Naive B cell (primary cell): ENCODE results near the gene ANKMY1. TPM values are rescaled to one million over a fixed set of nuclear protein-coding genes. Genes with fewer than 3 reads are reported as not detected.

Experiments used
- ATAC-seq, 2 donors: fragments of 150-1000 bp; cut with Tn5 transposase; 2 replicates each; pipeline ENCODE4 v1.10.0; 2021; ENCODE audit warnings: low read depth in 2 of 2, mild to moderate bottlenecking in 2 of 2, moderate library complexity in 2 of 2
- DNase-seq: peaks from one replicate; pipeline ENCODE4 v3.0.0; 2022
- H3K27ac Mint-ChIP-seq, 6 donors: one replicate each; pipeline ENCODE4 v1.8.0; 2020 to 2022; ENCODE audit warnings: mild to moderate bottlenecking in 6 of 6, mixed read lengths in 6 of 6, moderate library complexity in 5 of 6, inconsistent platforms in 2 of 6
- H3K27me3 Mint-ChIP-seq, 3 donors: one replicate each; pipeline ENCODE4 v1.8.0; 2021 to 2022; ENCODE audit warnings: mixed read lengths in 3 of 3, mild to moderate bottlenecking in 1 of 3
- H3K36me3 Mint-ChIP-seq, 2 donors: one replicate each; pipeline ENCODE4 v1.8.0; 2020 to 2022; ENCODE audit warnings: mixed read lengths in 2 of 2, inconsistent platforms in 1 of 2, mild to moderate bottlenecking in 1 of 2
- H3K4me1 Mint-ChIP-seq, 3 donors: one replicate each; pipeline ENCODE4 v1.8.0; 2020 to 2022; ENCODE audit warnings: mixed read lengths in 3 of 3, inconsistent platforms in 1 of 3, mild to moderate bottlenecking in 1 of 3, moderate library complexity in 1 of 3
- H3K4me3 Mint-ChIP-seq, 8 donors: one replicate each; pipeline ENCODE4 v1.8.0; 2020 to 2022; ENCODE audit warnings: mild to moderate bottlenecking in 8 of 8, mixed read lengths in 8 of 8, moderate library complexity in 8 of 8, inconsistent platforms in 2 of 8
- H3K9me3 Mint-ChIP-seq, 7 donors: one replicate each; pipeline ENCODE4 v1.8.0; 2020 to 2022; ENCODE audit warnings: mixed read lengths in 7 of 7, mild to moderate bottlenecking in 5 of 7, inconsistent platforms in 2 of 7, moderate library complexity in 1 of 7
- polyA plus RNA-seq, 6 donors: library from polyadenylated mRNA; unstranded; fragments of 300-500 nt; fragmentation: Illumina TruSeq; gene quantifications; one replicate each; pipeline ENCODE4 v1.2.3, GENCODE V29; 2021; ENCODE audit warnings: low read depth in 6 of 6

The ANKMY1 gene
- polyA plus RNA-seq, 6 donors from 2014 or later, result 5.8 to 21.1 (median 8.9) TPM

DNA sequence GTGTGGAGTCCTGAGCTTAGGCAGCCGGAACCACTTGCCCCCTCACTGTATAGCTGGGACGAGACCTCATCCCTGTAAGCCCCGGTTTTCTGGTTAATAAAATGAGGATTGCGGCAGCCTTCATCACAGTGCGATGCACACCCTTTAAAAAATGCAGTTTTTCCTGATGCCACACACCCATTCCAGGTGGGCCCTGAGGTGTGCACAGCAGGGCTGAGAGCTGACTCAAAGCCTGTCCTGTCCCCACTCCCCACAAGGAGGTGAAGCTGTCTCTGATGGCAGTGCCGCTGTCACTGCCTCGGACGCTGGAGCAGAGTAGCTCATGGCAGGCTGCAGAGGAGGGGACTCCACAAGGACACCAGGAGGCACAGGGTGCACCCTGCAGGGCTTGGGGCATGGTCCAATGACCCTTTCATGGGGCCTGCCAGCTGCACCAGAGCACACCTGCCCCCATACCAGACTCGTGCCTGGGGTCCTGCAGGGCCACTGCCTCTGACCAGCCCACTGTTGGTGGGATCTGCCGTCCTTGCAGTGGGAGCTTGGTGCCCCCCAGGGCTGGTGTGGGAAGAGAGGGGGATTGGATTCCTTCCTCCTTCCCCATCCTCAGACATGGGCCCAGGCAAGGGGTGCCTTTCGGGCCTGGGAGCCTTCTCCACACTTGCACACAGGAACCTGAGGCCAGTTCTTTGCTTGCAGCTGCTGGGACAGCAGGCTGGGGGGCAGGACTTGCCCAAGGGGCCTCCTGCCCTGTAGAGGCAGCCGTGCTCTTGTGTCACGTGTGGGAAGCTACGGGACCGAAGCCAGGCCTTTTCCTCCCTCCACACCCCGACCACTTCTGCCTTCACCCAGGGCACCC is 99.5 kb downstream of the ANKMY1 start:
- no peaks in the 10 kb centered on the region for H3K9me3 Mint-ChIP-seq
- DNase-seq (no peak), ATAC-seq (no peak)
- no peak overlapping the region for H3K4me3 Mint-ChIP-seq
- no peaks in the 10 kb centered on the region for H3K36me3 Mint-ChIP-seq
- no peak overlapping the region for H3K27ac Mint-ChIP-seq
- peaks cover 13 to 14% (median 14%) of the 10 kb centered on the region in 3 donors for H3K4me1 Mint-ChIP-seq
- peaks cover 6 to 38% (median 24%) of the 10 kb centered on the region in 3 donors for H3K27me3 Mint-ChIP-seq

DNA sequence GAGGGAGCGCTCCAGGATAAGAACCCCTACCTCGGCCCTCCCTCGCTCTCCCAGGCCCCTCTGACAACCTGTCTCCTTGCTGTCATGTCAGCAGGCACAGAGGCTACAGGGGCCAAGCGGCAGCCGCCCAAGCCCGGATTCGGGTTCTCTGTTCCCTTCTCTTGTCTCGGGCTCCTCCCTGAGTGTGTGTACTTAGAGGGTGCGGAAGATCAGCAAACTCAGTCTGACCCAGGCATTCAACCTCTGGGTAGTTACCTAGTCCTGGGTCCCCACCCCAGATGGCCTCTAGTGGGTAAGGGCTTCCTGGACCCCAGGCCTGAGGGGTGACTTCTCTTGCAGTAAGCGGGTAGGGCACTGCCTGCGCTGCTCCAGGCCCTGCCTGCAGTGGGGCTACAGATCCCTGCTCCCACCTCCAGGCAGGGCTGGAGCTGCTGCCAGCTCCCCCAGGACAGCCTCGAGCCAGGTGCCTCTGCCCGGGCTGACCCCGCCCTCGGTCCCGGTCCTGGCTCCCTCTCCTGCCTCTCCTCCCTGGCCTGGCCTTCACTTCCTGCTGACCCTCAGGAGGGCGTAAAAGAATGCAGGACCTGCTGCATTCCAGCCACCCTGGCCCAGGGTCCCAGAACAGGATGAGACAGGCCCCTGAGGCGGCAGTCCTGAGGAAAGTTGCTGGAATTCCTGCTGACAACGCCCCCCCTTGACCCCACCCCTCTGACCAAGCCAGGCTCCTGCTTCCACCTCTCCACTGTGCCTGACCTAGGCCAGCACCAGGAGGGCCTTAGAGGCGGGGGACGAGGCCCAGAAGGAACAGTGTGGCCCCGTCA is 100.4 kb downstream of the ANKMY1 start:
- ATAC-seq (no peak), DNase-seq (no peak)
- H3K9me3 Mint-ChIP-seq, result no peaks in the 10 kb centered on the region
- no peak overlapping the region for H3K4me3 Mint-ChIP-seq
- peaks cover 6 to 38% (median 24%) of the 10 kb centered on the region in 3 donors for H3K27me3 Mint-ChIP-seq
- H3K36me3 Mint-ChIP-seq, result no peaks in the 10 kb centered on the region
- H3K27ac Mint-ChIP-seq, result no peak overlapping the region
- H3K4me1 Mint-ChIP-seq, result peaks cover 13 to 14% (median 14%) of the 10 kb centered on the region in 3 donors

DNA sequence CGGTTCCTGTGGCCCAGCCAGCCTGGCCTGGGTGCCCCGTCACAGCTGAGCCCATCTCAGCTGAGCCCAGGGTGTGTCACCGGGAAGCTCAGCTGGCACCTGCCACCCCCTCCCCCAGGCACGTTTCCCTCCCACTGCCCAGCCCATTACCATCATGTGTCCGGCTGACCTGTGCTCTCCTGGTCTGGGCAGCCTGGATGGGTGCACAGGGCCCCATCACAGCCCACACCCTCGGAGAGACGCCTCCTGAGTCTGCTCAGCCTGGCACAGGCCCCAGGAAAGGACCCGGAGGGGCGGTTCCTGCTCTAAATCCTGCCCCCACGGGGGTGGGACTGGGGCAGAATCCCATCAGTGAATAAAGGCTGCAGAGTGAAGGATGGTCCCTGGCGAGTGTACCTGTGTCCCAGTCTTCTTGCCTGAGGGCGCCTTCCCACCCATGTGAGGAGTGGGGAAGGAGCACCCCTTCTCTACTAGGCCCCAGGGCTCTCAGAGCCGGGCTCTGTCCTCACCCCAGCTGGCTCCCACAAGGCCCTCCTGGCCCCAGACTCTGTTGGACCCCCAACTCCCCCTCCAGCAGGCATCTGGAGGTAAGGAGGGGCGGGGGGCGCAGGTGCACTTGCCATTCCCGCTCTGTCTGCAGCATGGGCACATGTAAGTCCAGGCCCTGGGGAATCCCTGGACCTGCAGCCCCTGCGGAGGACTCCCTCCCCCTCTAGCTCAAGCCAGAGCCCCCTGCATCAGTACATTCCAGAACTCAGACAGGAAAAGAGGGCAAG is 101.2 kb downstream of the ANKMY1 start:
- H3K4me3 Mint-ChIP-seq, result no peak overlapping the region

DNA sequence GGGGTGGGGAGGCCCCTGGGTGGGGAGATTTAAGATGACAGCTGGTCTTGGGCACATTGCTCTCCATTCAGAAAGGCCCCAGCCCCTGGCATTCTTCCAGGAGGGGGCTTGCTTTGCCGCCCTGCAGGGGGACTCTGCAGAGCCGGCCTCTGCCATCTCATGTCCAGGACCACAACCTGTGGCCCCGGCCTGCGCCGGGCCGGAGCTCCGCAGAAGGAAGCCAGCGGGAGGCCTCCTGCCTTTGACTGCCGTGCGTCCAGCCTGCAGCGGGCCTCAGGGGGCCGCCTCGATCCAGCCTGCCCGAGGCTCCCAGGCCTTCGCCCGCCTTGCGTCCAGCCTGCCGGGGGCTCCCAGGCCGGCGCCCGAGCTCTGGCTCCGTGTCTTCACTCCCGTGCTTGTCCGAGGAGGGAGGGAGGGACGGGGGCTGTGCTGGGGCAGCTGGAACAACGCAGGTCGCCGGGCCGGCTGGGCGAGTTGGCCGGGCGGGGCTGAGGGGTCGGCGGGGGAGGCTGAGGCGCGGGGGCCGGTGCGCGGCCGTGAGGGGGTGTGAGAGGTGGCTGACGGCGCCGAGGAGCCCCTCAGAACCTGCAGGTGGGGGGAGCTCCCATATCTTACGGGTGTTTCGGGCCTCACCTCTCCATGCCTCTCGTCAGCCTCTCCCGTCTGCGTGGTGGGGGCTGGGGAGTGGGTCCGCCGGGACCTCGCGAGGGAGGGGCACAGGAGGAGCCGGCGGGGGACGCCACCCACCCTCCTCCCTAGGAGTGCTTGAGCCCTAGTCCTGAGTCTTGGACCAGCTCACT is 101.9 kb downstream of the ANKMY1 start:
- Mint-ChIP-seq H3K4me1 (peaks cover 18 to 21% (median 20%) of the 10 kb centered on the region in 3 donors), H3K27me3 (peaks cover 10 to 52% (median 33%) of the 10 kb centered on the region in 3 donors), H3K36me3 (no peaks in the 10 kb centered on the region), H3K27ac (no peak overlapping the region), H3K4me3 (peak overlapping the region in 1 of 8 donors; percentile 56), H3K9me3 (no peaks in the 10 kb centered on the region)
- DNase-seq (no peak), ATAC-seq (no peak)

More for the DNA sequence above, 101.2 kb downstream of the ANKMY1 start:
- DNase-seq, result no peak
- Mint-ChIP-seq H3K27ac (no peak overlapping the region), H3K9me3 (no peaks in the 10 kb centered on the region), H3K27me3 (peaks cover 10 to 44% (median 30%) of the 10 kb centered on the region in 3 donors), H3K4me1 (peaks cover 18 to 20% (median 18%) of the 10 kb centered on the region in 3 donors), H3K36me3 (no peaks in the 10 kb centered on the region)
- ATAC-seq, result no peak

DNA sequence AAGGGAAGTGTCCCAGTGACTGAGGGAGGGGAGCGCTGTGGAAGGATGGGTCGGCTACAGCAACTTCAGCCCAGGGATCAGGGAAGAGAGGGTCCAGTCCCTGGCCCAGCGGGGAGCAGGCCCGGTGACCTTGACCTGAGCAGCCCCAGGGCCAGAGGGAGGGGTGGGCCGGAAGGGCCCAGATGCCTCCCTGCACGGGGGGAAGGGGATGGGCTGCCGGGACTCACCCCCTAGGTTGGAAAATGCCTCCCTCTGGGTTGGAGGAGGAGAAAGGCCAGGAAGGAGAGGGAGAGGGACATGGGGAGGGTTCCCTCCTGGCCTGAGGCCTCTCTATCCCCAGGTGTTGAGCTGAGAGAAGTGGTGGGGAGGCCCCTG is 102.5 kb downstream of the ANKMY1 start:
- ATAC-seq, result no peak

DNA sequence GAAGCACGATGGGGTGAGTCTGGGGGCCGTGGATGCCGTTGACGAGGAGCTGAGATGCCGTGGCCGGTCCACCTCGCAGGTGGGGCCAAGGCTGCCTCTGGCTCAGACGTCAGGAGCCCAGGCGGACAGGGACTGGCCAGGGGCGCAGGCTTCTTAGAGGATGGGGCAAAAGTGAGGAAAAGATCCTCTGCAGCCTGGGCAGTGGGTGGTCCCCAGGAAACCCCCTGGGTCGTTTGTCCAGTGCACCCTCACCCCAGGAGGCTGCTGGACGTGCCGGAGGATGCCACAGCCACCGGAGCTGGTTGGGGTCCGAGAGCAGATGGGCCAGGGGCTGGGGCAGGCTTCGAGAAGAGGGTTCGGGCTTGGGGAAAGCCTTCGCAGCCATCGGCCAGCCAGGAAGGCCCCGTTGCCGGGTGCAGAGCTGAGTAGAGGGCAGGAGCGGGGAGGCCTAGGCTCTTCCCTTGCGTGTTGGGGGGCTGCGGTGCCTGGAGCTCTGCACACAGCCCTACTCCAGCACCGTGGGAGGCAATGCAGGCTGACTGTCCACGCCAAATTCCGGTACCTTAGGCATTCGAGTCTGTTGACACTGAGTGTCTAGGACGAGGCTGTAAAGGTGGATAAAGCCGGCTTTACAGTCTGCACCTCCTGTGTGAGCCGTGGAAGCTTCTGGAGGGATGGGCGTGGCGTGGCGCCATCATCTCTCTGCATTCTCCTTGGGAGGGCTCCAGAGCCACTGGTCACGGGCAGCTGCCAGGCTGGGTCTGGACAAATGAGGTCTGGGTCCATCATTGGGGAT is 103.5 kb downstream of the ANKMY1 start:
- no peak for DNase-seq
- H3K9me3 Mint-ChIP-seq, result no peaks in the 10 kb centered on the region
- H3K27me3 Mint-ChIP-seq, result peaks cover 15 to 68% (median 48%) of the 10 kb centered on the region in 3 donors
- no peak for ATAC-seq
- H3K4me1 Mint-ChIP-seq, result peaks cover 21 to 28% (median 22%) of the 10 kb centered on the region in 3 donors
- no peaks in the 10 kb centered on the region for H3K36me3 Mint-ChIP-seq
- peak overlapping the region; percentile 69 to 92 (median 82) for H3K4me3 Mint-ChIP-seq
- peak overlapping the region in 2 of 6 donors; percentile 11 to 72 for H3K27ac Mint-ChIP-seq

More for the DNA sequence above, 102.5 kb downstream of the ANKMY1 start:
- H3K4me1 Mint-ChIP-seq, result peaks cover 18 to 25% (median 21%) of the 10 kb centered on the region in 3 donors
- no peak for DNase-seq
- peak overlapping the region in 5 of 8 donors; percentile 25 to 78 (median 59) for H3K4me3 Mint-ChIP-seq
- H3K9me3 Mint-ChIP-seq, result no peaks in the 10 kb centered on the region
- H3K36me3 Mint-ChIP-seq, result no peaks in the 10 kb centered on the region
- peaks cover 10 to 58% (median 38%) of the 10 kb centered on the region in 3 donors for H3K27me3 Mint-ChIP-seq
- H3K27ac Mint-ChIP-seq, result no peak overlapping the region

DNA sequence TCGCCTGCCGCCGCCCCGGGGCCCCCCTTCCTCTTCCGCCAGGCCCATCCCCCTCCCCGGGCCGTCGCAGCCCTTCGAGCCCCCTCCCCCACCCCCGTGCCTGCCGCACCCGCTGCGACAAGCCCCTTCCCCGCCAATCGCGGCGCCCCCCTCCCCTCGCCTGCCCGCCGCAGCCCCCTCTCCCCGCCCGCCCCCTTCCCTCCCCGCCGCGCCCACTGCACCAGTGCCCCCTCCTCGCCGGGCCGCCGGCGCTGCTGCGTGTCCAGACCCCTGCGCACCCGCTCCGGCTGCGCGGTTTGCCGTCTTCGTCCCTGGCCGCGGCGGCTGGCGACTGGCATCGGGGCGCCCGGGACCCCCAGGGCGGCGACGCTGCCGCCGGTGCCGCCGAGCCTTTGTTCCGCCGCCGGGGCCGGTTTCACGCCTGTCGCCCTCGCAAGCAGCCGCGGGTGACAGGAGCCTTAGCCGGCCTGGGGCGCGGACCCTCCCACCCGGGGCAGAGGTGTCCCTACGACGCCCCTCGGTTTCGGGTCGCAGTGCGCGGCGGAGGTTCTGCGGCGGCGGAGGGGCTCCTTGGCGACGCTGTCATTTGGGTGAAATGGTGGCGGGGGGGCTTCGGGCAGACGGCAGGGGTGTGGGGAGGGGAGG is 104.2 kb downstream of the ANKMY1 start:
- Mint-ChIP-seq H3K27me3 (peaks cover 17 to 75% (median 49%) of the 10 kb centered on the region in 3 donors), H3K4me1 (peaks cover 21 to 28% (median 22%) of the 10 kb centered on the region in 3 donors), H3K27ac (peak overlapping the region in 2 of 6 donors; percentile 11 to 72), H3K9me3 (no peaks in the 10 kb centered on the region), H3K4me3 (peak overlapping the region; percentile 69 to 92 (median 82)), H3K36me3 (no peaks in the 10 kb centered on the region)
- ATAC-seq (no peak), DNase-seq (no peak)

DNA sequence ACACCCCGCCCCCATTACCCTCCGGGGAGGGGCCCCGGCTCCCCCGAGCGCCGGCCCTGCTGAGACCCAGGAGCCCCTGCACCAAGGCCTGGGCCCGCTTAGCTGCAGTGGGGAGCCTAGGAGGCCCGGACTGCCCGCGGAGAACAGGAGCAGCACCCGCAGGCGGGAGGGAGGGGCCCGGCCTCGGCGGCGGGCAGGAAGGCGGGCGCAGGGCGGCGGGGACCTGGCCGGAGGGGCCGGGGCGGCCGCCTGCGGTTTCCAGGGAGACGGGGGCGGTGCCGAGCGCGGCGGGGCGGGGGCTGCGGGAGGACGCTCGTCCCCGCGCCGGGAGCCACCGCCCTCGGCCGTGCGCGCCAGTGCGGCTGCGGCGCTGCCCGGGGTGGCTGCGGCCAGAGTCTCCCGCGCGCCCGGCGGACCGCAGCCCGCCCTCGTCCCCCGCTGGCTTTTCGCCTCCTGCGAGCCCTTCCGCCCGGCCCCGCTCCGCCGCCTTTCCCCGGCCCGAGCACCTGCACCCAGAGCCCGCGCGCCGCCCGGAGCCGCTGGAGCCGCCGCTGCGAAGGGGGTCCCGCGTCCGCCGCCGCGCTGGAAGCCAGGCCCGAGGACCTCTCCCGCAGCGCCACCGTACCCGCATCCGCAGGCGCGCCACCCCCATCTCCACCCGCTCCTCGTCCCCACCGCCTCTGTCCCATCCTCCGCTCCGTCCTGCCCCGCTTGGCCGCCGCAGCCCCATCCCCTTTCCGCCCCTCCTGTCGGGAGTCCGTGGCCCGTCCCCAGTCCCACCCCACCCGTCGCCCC is 105.1 kb downstream of the ANKMY1 start:
- Mint-ChIP-seq H3K36me3 (no peaks in the 10 kb centered on the region), H3K27me3 (peaks cover 17 to 79% (median 51%) of the 10 kb centered on the region in 3 donors), H3K9me3 (no peaks in the 10 kb centered on the region), H3K4me1 (peaks cover 21 to 28% (median 22%) of the 10 kb centered on the region in 3 donors), H3K27ac (no peak overlapping the region), H3K4me3 (peak overlapping the region; percentile 43 to 90 (median 76))
- ATAC-seq (peak; percentile 30 to 41), DNase-seq (no peak)

DNA sequence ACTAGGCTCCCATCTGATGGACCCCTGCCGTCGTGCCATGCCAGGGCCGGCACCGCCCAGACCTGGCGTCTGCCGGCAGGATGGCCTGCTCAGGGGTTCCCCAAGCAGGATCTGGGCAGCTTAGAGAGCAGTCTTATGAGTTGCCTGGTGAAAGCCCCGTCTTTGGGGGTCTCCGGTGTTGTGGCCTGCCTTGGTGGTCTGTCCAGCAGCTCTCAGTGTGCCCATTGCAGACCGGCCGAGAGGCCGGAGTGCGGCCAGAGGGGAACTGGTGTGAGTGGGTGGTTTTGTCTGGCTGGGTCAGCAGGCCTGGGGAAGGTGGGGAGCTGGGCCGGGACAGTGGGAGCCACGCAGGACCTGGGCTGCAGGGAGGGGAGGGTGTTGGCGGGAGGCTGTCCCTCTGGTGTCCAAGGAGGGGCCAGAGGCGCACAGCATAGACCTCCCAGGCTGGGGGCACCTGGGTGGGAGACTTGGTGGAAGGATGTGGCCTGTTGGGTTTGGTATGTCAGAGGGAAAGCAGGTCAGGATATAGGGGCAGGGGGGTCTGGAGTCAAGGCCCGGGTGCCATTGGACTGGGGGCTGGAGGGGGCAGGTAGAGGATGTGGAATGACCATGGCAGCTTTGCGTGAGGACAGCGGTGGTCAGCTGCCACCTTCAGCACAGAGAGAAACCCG is 105.9 kb downstream of the ANKMY1 start:
- H3K4me1 Mint-ChIP-seq, result peaks cover 21 to 28% (median 22%) of the 10 kb centered on the region in 3 donors
- H3K4me3 Mint-ChIP-seq, result peak overlapping the region; percentile 43 to 90 (median 76)
- ATAC-seq, result no peak
- H3K36me3 Mint-ChIP-seq, result no peaks in the 10 kb centered on the region
- H3K9me3 Mint-ChIP-seq, result no peaks in the 10 kb centered on the region
- H3K27ac Mint-ChIP-seq, result no peak overlapping the region
- no peak for DNase-seq
- peaks cover 17 to 79% (median 56%) of the 10 kb centered on the region in 3 donors for H3K27me3 Mint-ChIP-seq

DNA sequence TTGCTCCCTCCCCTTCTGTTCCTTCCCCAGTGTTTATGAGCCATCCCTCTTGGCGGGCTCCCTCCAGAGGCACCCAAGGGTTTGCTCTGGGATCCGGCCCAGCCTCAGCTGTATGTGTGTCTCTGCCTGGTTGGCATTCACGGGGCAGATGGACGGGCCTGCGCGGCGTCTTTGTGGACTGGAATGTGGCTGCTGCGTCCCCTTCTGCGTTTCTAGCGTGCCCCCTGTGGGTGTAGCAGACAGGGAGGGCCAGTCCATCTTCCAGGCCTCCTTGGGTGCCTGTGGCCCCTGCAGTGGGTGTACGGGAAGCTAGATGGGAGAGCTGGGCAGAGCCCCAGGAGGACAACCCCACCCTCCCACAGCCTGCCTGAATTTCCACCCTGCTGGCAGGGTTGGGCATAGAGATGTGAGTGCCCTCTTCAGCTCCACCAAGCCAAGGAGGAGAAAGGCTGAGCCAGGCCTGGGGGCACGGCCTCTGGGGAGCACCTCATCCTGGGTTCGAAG is 106.6 kb downstream of the ANKMY1 start:
- Mint-ChIP-seq H3K36me3 (no peaks in the 10 kb centered on the region), H3K27me3 (peaks cover 17 to 79% (median 58%) of the 10 kb centered on the region in 3 donors), H3K4me1 (peaks cover 21 to 28% (median 22%) of the 10 kb centered on the region in 3 donors), H3K27ac (no peak overlapping the region), H3K9me3 (no peaks in the 10 kb centered on the region), H3K4me3 (peak overlapping the region in 7 of 8 donors; percentile 35 to 76 (median 68))
- ATAC-seq (no peak), DNase-seq (no peak)
